CD4-positive, alpha-beta T cell treated with Interleukin-21 for 1 hour (primary cell): Measurements from ENCODE around the gene SAMD9L.
A peak's percentile ranks its signal among the peaks of the same experiment; 100 is the strongest.
"Not testable (repeated sequence)": the region's sequence is repeated elsewhere in the genome, so short reads cannot be mapped to it uniquely, and the experiment has no call there.

Source experiments
- DNase-seq: peaks from one replicate; pipeline ENCODE4 v3.0.0-alpha.2; 2020

SAMD9L gene

GRCh38 chr7:93145354-93145753, 2.8 kb downstream of the SAMD9L start:
- no peak for DNase-seq

- DNase-seq, result no peak
These were observed 6.1 kb downstream of the SAMD9L start for GRCh38 chr7:93142127-93142526.

GRCh38 chr7:93140582-93141191, 7.5 kb downstream of the SAMD9L start:
- DNase-seq, result no peak

GRCh38 chr7:93138576-93138975, 9.6 kb downstream of the SAMD9L start:
- no peak for DNase-seq

GRCh38 chr7:93133005-93133404, 15.2 kb downstream of the SAMD9L start:
- no peak for DNase-seq

GRCh38 chr7:93132216-93132615, 16.0 kb downstream of the SAMD9L start:
- DNase-seq, result no peak

- not testable (repeated sequence) for DNase-seq
These were observed 21.2 kb downstream of the SAMD9L start for GRCh38 chr7:93126954-93127353.

- not testable (repeated sequence) for DNase-seq
These were observed 24.7 kb downstream of the SAMD9L start for GRCh38 chr7:93123532-93123931.

- DNase-seq, result no peak
These were observed 27.3 kb downstream of the SAMD9L start for GRCh38 chr7:93120592-93121549.

- no peak for DNase-seq
These were observed 28.8 kb downstream of the SAMD9L start for GRCh38 chr7:93119191-93119905.

- DNase-seq, result peak; percentile 86
These were observed 30.2 kb downstream of the SAMD9L start, which contains the start of gene SAMD9 for GRCh38 chr7:93117852-93118530. SAMD9 (minus strand) TSS chr7:93117979; CDS start chr7:93106097, 11,882 bp downstream.

- no peak for DNase-seq
These were observed 30.9 kb downstream of the SAMD9L start for GRCh38 chr7:93117327-93117726.

GRCh38 chr7:93115796-93116195, 32.4 kb downstream of the SAMD9L start:
- no peak for DNase-seq

- DNase-seq, result no peak
These were observed 40.2 kb downstream of the SAMD9L start for GRCh38 chr7:93108003-93108402.

- DNase-seq, result no peak
These were observed 50.8 kb downstream of the SAMD9L start for GRCh38 chr7:93097388-93097787.

- DNase-seq, result no peak
These were observed 55.3 kb downstream of the SAMD9L start for GRCh38 chr7:93092757-93093370.
